PC-3 (cell line): ENCODE measurements around the gene LTN1.

Experiments
- EZH2 ChIP-seq: fragments of 300-600 bp; sonication (generic); IDR thresholded peaks from one replicate; pipeline ENCODE4 v1.6.1; 2017; ENCODE audit warnings: antibody characterized with exemption, mild to moderate bottlenecking, low read length; ENCODE audit not compliant: unreplicated experiment
- TF ChIP-seq, protein P1 (sequence below): fragments of 300-600 bp; sonication (generic); conservative IDR thresholded peaks from 2 replicates; pipeline ENCODE4 v1.5.1; 2017; ENCODE audit warnings: antibody characterized with exemption, low read depth, mild to moderate bottlenecking, low read length

DNA sequence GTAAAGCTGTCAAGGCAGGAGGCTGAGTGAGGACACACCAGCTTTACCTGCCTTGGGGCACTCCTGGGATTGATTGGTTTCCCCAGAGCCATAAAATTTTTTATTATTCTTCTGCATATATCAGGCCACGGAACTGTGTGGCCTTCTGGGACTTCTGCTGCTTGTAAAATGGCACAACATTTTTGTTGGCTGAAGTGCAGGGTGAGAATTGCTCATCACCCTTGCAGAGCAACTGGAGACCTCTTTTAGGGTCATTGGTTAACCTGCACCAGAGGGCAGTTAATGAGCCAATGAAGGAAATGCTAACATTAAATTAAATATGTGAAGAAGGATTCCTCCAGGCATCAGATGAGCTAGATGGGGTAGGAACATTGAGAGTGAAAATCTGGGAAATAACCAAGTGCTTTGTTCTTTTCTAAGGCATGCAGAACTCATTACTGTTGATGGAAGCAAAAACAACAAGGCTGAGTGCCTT, 87.7 kb downstream of the LTN1 start:
- TF ChIP-seq, protein P1, sequence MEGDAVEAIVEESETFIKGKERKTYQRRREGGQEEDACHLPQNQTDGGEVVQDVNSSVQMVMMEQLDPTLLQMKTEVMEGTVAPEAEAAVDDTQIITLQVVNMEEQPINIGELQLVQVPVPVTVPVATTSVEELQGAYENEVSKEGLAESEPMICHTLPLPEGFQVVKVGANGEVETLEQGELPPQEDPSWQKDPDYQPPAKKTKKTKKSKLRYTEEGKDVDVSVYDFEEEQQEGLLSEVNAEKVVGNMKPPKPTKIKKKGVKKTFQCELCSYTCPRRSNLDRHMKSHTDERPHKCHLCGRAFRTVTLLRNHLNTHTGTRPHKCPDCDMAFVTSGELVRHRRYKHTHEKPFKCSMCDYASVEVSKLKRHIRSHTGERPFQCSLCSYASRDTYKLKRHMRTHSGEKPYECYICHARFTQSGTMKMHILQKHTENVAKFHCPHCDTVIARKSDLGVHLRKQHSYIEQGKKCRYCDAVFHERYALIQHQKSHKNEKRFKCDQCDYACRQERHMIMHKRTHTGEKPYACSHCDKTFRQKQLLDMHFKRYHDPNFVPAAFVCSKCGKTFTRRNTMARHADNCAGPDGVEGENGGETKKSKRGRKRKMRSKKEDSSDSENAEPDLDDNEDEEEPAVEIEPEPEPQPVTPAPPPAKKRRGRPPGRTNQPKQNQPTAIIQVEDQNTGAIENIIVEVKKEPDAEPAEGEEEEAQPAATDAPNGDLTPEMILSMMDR: no peak
- TF ChIP-seq EZH2: no peak
